ENCODE results near the gene SYT9.
A peak's percentile ranks its signal among the peaks of the same experiment; 100 is the strongest.

The SYT9 gene

DNA sequence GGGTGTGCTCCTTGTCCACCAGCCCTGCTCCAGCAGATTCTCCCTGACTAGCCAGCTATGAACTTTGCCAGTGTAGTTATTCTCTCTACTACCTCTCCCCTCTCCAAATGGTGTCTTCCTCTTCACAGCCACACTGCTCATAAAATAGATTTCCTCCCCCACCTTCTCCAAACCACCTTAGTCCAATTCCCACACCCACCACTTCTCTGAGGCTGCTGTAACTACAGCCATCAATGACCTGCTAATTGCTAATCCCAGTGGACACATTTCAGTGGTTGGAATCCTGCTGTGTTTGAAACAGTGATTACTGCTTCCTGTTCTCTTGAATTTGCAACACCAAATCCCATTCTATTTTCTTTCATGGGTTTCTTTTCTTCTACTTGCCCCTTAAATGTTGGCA, 23.4 kb downstream of the SYT9 start (continued):
- TF ChIP-seq, protein P1, sequence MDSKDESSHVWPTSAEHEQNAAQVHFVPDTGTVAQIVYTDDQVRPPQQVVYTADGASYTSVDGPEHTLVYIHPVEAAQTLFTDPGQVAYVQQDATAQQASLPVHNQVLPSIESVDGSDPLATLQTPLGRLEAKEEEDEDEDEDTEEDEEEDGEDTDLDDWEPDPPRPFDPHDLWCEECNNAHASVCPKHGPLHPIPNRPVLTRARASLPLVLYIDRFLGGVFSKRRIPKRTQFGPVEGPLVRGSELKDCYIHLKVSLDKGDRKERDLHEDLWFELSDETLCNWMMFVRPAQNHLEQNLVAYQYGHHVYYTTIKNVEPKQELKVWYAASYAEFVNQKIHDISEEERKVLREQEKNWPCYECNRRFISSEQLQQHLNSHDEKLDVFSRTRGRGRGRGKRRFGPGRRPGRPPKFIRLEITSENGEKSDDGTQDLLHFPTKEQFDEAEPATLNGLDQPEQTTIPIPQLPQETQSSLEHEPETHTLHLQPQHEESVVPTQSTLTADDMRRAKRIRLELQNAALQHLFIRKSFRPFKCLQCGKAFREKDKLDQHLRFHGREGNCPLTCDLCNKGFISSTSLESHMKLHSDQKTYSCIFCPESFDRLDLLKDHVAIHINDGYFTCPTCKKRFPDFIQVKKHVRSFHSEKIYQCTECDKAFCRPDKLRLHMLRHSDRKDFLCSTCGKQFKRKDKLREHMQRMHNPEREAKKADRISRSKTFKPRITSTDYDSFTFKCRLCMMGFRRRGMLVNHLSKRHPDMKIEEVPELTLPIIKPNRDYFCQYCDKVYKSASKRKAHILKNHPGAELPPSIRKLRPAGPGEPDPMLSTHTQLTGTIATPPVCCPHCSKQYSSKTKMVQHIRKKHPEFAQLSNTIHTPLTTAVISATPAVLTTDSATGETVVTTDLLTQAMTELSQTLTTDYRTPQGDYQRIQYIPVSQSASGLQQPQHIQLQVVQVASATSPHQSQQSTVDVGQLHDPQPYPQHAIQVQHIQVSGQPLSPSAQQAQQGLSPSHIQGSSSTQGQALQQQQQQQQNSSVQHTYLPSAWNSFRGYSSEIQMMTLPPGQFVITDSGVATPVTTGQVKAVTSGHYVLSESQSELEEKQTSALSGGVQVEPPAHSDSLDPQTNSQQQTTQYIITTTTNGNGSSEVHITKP (tag by site-specific recombination; IDR thresholded peaks at IDR 0.05): peak; percentile 87
- TF ChIP-seq ZFHX2 (tag by site-specific recombination; conservative IDR thresholded peaks at IDR 0.05): peak; percentile 91
- TF ChIP-seq, protein P2, sequence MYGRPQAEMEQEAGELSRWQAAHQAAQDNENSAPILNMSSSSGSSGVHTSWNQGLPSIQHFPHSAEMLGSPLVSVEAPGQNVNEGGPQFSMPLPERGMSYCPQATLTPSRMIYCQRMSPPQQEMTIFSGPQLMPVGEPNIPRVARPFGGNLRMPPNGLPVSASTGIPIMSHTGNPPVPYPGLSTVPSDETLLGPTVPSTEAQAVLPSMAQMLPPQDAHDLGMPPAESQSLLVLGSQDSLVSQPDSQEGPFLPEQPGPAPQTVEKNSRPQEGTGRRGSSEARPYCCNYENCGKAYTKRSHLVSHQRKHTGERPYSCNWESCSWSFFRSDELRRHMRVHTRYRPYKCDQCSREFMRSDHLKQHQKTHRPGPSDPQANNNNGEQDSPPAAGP (tag by site-specific recombination; IDR thresholded peaks at IDR 0.05): no peak
- no peak for TF ChIP-seq ZNF274 (IDR thresholded peaks at IDR 0.05; ENCODE audit: low read length)
- TF ChIP-seq ZNF274 (tag by site-specific recombination; IDR thresholded peaks at IDR 0.05; ENCODE audit: borderline replicate concordance): no peak
- no peak for TF ChIP-seq ZNF366 (tag by site-specific recombination; conservative IDR thresholded peaks at IDR 0.05)
- TF ChIP-seq, protein P3, sequence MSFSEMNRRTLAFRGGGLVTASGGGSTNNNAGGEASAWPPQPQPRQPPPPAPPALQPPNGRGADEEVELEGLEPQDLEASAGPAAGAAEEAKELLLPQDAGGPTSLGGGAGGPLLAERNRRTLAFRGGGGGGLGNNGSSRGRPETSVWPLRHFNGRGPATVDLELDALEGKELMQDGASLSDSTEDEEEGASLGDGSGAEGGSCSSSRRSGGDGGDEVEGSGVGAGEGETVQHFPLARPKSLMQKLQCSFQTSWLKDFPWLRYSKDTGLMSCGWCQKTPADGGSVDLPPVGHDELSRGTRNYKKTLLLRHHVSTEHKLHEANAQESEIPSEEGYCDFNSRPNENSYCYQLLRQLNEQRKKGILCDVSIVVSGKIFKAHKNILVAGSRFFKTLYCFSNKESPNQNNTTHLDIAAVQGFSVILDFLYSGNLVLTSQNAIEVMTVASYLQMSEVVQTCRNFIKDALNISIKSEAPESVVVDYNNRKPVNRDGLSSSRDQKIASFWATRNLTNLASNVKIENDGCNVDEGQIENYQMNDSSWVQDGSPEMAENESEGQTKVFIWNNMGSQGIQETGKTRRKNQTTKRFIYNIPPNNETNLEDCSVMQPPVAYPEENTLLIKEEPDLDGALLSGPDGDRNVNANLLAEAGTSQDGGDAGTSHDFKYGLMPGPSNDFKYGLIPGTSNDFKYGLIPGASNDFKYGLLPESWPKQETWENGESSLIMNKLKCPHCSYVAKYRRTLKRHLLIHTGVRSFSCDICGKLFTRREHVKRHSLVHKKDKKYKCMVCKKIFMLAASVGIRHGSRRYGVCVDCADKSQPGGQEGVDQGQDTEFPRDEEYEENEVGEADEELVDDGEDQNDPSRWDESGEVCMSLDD (tag by site-specific recombination; IDR thresholded peaks at IDR 0.05): no peak
- TF ChIP-seq, protein P4, sequence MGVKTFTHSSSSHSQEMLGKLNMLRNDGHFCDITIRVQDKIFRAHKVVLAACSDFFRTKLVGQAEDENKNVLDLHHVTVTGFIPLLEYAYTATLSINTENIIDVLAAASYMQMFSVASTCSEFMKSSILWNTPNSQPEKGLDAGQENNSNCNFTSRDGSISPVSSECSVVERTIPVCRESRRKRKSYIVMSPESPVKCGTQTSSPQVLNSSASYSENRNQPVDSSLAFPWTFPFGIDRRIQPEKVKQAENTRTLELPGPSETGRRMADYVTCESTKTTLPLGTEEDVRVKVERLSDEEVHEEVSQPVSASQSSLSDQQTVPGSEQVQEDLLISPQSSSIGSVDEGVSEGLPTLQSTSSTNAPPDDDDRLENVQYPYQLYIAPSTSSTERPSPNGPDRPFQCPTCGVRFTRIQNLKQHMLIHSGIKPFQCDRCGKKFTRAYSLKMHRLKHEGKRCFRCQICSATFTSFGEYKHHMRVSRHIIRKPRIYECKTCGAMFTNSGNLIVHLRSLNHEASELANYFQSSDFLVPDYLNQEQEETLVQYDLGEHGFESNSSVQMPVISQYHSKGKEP (tag by site-specific recombination; IDR thresholded peaks at IDR 0.05): no peak
- no peak for TF ChIP-seq ZNF571 (tag by site-specific recombination; IDR thresholded peaks at IDR 0.05)
- TF ChIP-seq ZIC2 (tag by site-specific recombination; IDR thresholded peaks at IDR 0.05): peak; percentile 52
- peak; percentile 77 for TF ChIP-seq OSR2 (tag by site-specific recombination; IDR thresholded peaks at IDR 0.05)
- TF ChIP-seq ZNF629 (tag by site-specific recombination; IDR thresholded peaks at IDR 0.05): no peak
- TF ChIP-seq, protein P5, sequence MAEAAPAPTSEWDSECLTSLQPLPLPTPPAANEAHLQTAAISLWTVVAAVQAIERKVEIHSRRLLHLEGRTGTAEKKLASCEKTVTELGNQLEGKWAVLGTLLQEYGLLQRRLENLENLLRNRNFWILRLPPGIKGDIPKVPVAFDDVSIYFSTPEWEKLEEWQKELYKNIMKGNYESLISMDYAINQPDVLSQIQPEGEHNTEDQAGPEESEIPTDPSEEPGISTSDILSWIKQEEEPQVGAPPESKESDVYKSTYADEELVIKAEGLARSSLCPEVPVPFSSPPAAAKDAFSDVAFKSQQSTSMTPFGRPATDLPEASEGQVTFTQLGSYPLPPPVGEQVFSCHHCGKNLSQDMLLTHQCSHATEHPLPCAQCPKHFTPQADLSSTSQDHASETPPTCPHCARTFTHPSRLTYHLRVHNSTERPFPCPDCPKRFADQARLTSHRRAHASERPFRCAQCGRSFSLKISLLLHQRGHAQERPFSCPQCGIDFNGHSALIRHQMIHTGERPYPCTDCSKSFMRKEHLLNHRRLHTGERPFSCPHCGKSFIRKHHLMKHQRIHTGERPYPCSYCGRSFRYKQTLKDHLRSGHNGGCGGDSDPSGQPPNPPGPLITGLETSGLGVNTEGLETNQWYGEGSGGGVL (tag by site-specific recombination; IDR thresholded peaks at IDR 0.05): peak; percentile 30; the same call in 1 of the 2 replicates
- no peak for TF ChIP-seq TCF7L2 (IDR thresholded peaks at IDR 0.05; ENCODE audit: borderline replicate concordance, low read depth, low read length)
- TF ChIP-seq EGR2 (tag by site-specific recombination; IDR thresholded peaks at IDR 0.05; ENCODE audit: low read depth): peak; percentile 91
- TF ChIP-seq, protein P6, sequence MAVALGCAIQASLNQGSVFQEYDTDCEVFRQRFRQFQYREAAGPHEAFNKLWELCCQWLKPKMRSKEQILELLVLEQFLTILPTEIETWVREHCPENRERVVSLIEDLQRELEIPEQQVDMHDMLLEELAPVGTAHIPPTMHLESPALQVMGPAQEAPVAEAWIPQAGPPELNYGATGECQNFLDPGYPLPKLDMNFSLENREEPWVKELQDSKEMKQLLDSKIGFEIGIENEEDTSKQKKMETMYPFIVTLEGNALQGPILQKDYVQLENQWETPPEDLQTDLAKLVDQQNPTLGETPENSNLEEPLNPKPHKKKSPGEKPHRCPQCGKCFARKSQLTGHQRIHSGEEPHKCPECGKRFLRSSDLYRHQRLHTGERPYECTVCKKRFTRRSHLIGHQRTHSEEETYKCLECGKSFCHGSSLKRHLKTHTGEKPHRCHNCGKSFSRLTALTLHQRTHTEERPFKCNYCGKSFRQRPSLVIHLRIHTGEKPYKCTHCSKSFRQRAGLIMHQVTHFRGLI (tag by site-specific recombination; IDR thresholded peaks at IDR 0.05): no peak
- no peak for TF ChIP-seq ZNF174 (tag by site-specific recombination; IDR thresholded peaks at IDR 0.05)
